HepG2 (cell line): ENCODE results near the gene DISP2. TPM values are rescaled to one million over a fixed set of nuclear protein-coding genes. Genes with fewer than 3 reads are reported as not detected.

Experiments
- ATAC-seq: fragments of 200-7000 bp; cut with Tn5 transposase; 3 replicates; pipeline ENCODE4 v1.9.1; 2020; ENCODE audit warnings: mild to moderate bottlenecking, moderate library complexity
- Bru-seq: library from RNA; stranded (reverse); fragments of 400-500 nt; gene quantifications from one replicate; lab custom pipeline; 2021; lab: Mats Ljungman, UMichigan
- BruChase-seq, 2 experiments: library from RNA; stranded (reverse); fragments of 400-500 nt; gene quantifications; one replicate each; lab custom pipeline; 2021; lab: Mats Ljungman, UMichigan
- BruUV-seq: library from RNA; stranded (reverse); fragments of 400-500 nt; replicated peaks from 2 replicates; lab custom pipeline; 2021; lab: Mats Ljungman, UMichigan
- CTCF ChIA-PET: fragments of 300-600 bp; formaldehyde crosslinking; extraction: SDS; loops from one replicate; lab custom pipeline; 2021; ENCODE audit warnings: low total read pairs, inconsistent platforms, low intra/inter-chr PET ratio; lab: Yijun Ruan, JAX
- POLR2A ChIA-PET: fragments of 350-600 bp; sonication (Branson Sonifier 250); formaldehyde crosslinking; loops from one replicate; lab custom pipeline; 2020; ENCODE audit warnings: antibody characterized with exemption, inconsistent platforms; lab: Yijun Ruan, JAX
- DNase-seq: peaks from one replicate; pipeline ENCODE4 v3.0.0-alpha.2; 2015; ENCODE audit warnings: low spot score
- FAIRE-seq: peaks from 3 replicates; lab custom pipeline; 2011; peaks lifted over from hg19 to GRCh38; lab: Jason Lieb, UNC
- H2AFZ ChIP-seq: one replicate; pipeline ENCODE4 v1.6.1; 2011; ENCODE audit warnings: low read length, inconsistent platforms
- H3K27ac ChIP-seq: fragments of 300-600 bp; 3 replicates; pipeline ENCODE4 v1.8.0; 2011; ENCODE audit warnings: mixed run types, mild to moderate bottlenecking, mixed read lengths, low read length, inconsistent platforms; ENCODE audit not compliant: insufficient read depth; ENCODE audit errors: extremely low read length
- H3K27me3 ChIP-seq, 2 experiments: fragments of 200-600 bp in 1 of 2; 2 replicates in 1 of 2; 3 replicates in 1 of 2; pipeline versions ENCODE4 v1.6.0 to v1.8.0; 2011; ENCODE audit warnings: low read length in 2 of 2, mild to moderate bottlenecking in 2 of 2, moderate library complexity in 2 of 2, inconsistent platforms in 1 of 2; ENCODE audit not compliant: insufficient read depth in 2 of 2, control insufficient read depth in 1 of 2
- H3K36me3 ChIP-seq, 2 experiments: fragments of 200-600 bp in 1 of 2; replicated peaks in 1 of 2; 2 replicates in 1 of 2; 3 replicates in 1 of 2; pipeline versions ENCODE4 v1.5.1 to v1.8.0; 2011; ENCODE audit warnings: low read length in 2 of 2, inconsistent platforms in 1 of 2; ENCODE audit not compliant: insufficient read depth in 2 of 2, control insufficient read depth in 1 of 2
- H3K4me1 ChIP-seq: 2 replicates; pipeline ENCODE4 v1.5.1; 2012; ENCODE audit warnings: low read length, inconsistent platforms; ENCODE audit not compliant: insufficient read depth
- H3K4me2 ChIP-seq: 2 replicates; pipeline ENCODE4 v1.6.0; 2011; ENCODE audit warnings: low read depth, low read length, inconsistent platforms
- H3K4me3 ChIP-seq, 3 experiments: fragments of 200-600 bp in 1 of 3; sonication (generic), shearing (Covaris generic) in 1 of 3; replicated peaks in 1 of 3; 2 replicates each; pipeline ENCODE4 v1.5.1; 2011 to 2016; ENCODE audit warnings: low read length in 3 of 3, inconsistent platforms in 2 of 3, low read depth in 2 of 3, mild to moderate bottlenecking in 2 of 3, control low read depth in 1 of 3, mixed read lengths in 1 of 3; ENCODE audit not compliant: insufficient read depth in 1 of 3
- H3K79me2 ChIP-seq: one replicate; pipeline ENCODE4 v1.6.1; 2011; ENCODE audit warnings: low read length, inconsistent platforms; ENCODE audit not compliant: insufficient read depth
- H3K9ac ChIP-seq: 2 replicates; pipeline ENCODE4 v1.6.0; 2011; ENCODE audit warnings: mild to moderate bottlenecking, low read depth, low read length, inconsistent platforms; ENCODE audit not compliant: insufficient read depth
- H3K9me3 ChIP-seq: 2 replicates; pipeline ENCODE4 v1.5.1; 2012; ENCODE audit warnings: mild to moderate bottlenecking, low read length
- H4K20me1 ChIP-seq: 2 replicates; pipeline ENCODE4 v1.6.0; 2011; ENCODE audit warnings: inconsistent platforms, mild to moderate bottlenecking, low read length, moderate library complexity; ENCODE audit not compliant: insufficient read depth
- CBFB ChIP-seq: sonication (generic); formaldehyde crosslinking; IDR thresholded peaks from 2 replicates; pipeline ENCODE4 v1.4.0; 2020; ENCODE audit warnings: missing genetic modification reagents
- POLR2A ChIP-seq, 2 experiments: IDR thresholded peaks; 2 replicates each; pipeline ENCODE4 v1.6.1; 2011; ENCODE audit warnings: low read depth in 2 of 2, low read length in 2 of 2, mild to moderate bottlenecking in 1 of 2, moderate library complexity in 1 of 2; ENCODE audit not compliant: insufficient read depth in 1 of 2
- SP5 ChIP-seq: IDR thresholded peaks from 2 replicates; pipeline ENCODE4 v1.6.1; 2016; ENCODE audit warnings: low read depth, borderline replicate concordance
- WGBS: methylation state at CpG from one replicate; pipeline ENCODE4 v1.1.6; 2017; ENCODE audit warnings: low lambda C conversion rate; 5-methylcytosine and 5-hydroxymethylcytosine counted together
- in situ Hi-C: cut with HindIII; loops from 2 replicates; pipeline ENCODE4 v1.10.0; 2017; ENCODE audit warnings: low pct_unique_long_range_greater_than_20kb; ENCODE audit not compliant: extremely low pct_ligation_motif_present
- intact Hi-C: fragments of 100-400 bp; cut with micrococcal nuclease; formaldehyde crosslinking; loops from one replicate; pipeline ENCODE4 v1.10.0; 2022; ENCODE audit not compliant: unreplicated experiment
- long read RNA-seq, 2 experiments: library from RNA in 1 of 2; library from polyadenylated mRNA in 1 of 2; stranded (forward) in 1 of 2; unstranded in 1 of 2; transcript quantifications; one replicate each; pipeline ENCODE4 v2.0.0, GENCODE V29; 2019 to 2022
- polyA minus RNA-seq, 3 experiments: library from RNA; depleted of rRNA, polyadenylated mRNA; stranded (reverse); fragments of >200 nt; gene quantifications; 2 replicates each; pipeline ENCODE4 v1.2.3, GENCODE V29; 2011; ENCODE audit warnings: low replicate concordance in 1 of 3
- polyA plus RNA-seq, 8 experiments: library from polyadenylated mRNA; depleted of rRNA in 3 of 8; stranded (reverse) in 7 of 8; unstranded in 1 of 8; fragments of >200 nt; fragmentation: Illumina TruSeq in 4 of 8; extraction: Trizol in 4 of 8; gene quantifications; 2 replicates each; pipeline versions ENCODE4 v1.2.1 to v1.2.3, GENCODE V29; 2011 to 2016; ENCODE audit warnings: low read depth in 4 of 8, missing spikeins in 1 of 8, mixed read lengths in 1 of 8; ENCODE audit not compliant: insufficient read depth in 1 of 8
- total RNA-seq, 5 experiments: library from RNA; depleted of rRNA; stranded (reverse); fragments of >200 nt; fragmentation: Illumina TruSeq; extraction: Trizol; gene quantifications; 2 replicates each; pipeline ENCODE4 v1.2.3, GENCODE V29; 2016; ENCODE audit warnings: low read depth in 1 of 5
- TF ChIP-seq, protein P1 (sequence below): sonication (generic); formaldehyde crosslinking; IDR thresholded peaks from 2 replicates; pipeline ENCODE4 v1.8.0; 2023; ENCODE audit warnings: mild to moderate bottlenecking, missing genetic modification reagents
- TF ChIP-seq, protein P2 (sequence below): sonication (generic); formaldehyde crosslinking; IDR thresholded peaks from 2 replicates; pipeline ENCODE4 v1.8.0; 2022; ENCODE audit warnings: mild to moderate bottlenecking, missing genetic modification reagents, moderate library complexity
- TF ChIP-seq, protein P3 (sequence below): sonication (generic); formaldehyde crosslinking; IDR thresholded peaks from 2 replicates; pipeline ENCODE4 v1.5.0; 2020; ENCODE audit warnings: missing genetic modification reagents
- TF ChIP-seq, protein P4 (sequence below): sonication (generic); formaldehyde crosslinking; IDR thresholded peaks from 2 replicates; pipeline ENCODE4 v1.9.0; 2022; ENCODE audit warnings: low read depth, missing genetic modification reagents

DISP2 gene, protein sequence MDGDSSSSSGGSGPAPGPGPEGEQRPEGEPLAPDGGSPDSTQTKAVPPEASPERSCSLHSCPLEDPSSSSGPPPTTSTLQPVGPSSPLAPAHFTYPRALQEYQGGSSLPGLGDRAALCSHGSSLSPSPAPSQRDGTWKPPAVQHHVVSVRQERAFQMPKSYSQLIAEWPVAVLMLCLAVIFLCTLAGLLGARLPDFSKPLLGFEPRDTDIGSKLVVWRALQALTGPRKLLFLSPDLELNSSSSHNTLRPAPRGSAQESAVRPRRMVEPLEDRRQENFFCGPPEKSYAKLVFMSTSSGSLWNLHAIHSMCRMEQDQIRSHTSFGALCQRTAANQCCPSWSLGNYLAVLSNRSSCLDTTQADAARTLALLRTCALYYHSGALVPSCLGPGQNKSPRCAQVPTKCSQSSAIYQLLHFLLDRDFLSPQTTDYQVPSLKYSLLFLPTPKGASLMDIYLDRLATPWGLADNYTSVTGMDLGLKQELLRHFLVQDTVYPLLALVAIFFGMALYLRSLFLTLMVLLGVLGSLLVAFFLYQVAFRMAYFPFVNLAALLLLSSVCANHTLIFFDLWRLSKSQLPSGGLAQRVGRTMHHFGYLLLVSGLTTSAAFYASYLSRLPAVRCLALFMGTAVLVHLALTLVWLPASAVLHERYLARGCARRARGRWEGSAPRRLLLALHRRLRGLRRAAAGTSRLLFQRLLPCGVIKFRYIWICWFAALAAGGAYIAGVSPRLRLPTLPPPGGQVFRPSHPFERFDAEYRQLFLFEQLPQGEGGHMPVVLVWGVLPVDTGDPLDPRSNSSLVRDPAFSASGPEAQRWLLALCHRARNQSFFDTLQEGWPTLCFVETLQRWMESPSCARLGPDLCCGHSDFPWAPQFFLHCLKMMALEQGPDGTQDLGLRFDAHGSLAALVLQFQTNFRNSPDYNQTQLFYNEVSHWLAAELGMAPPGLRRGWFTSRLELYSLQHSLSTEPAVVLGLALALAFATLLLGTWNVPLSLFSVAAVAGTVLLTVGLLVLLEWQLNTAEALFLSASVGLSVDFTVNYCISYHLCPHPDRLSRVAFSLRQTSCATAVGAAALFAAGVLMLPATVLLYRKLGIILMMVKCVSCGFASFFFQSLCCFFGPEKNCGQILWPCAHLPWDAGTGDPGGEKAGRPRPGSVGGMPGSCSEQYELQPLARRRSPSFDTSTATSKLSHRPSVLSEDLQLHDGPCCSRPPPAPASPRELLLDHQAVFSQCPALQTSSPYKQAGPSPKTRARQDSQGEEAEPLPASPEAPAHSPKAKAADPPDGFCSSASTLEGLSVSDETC (N-terminal part only)
- 0.09 and 0.15 TPM in 2 replicates for total RNA-seq (2016; rRNA removed; fragmentation: Illumina TruSeq; extraction: Trizol)
- total RNA-seq (2016; cell fraction: cytosol; rRNA removed; fragmentation: Illumina TruSeq; extraction: Trizol; ENCODE audit: low read depth), result 0.20 TPM in 1 of 2 replicates, not detected in the other
- total RNA-seq (2016; cell fraction: insoluble cytoplasmic fraction; rRNA removed; fragmentation: Illumina TruSeq; extraction: Trizol), result 0.01 and 0.15 TPM in 2 replicates
- 0.14 and 0.25 TPM in 2 replicates for total RNA-seq (2016; cell fraction: membrane; rRNA removed; fragmentation: Illumina TruSeq; extraction: Trizol)
- 0.09 and 0.88 TPM in 2 replicates for total RNA-seq (2016; cell fraction: nucleus; rRNA removed; fragmentation: Illumina TruSeq; extraction: Trizol)
- polyA plus RNA-seq (2011; rRNA removed), result 0.07 and 0.32 TPM in 2 replicates
- 0.03 and 0.05 TPM in 2 replicates for polyA plus RNA-seq (2011; cell fraction: cytosol; rRNA removed)
- polyA plus RNA-seq (2011; cell fraction: nucleus; rRNA removed), result 0.12 and 0.14 TPM in 2 replicates
- 0.03 and 0.12 TPM in 2 replicates for polyA plus RNA-seq (2012)
- 0.01 and 0.08 TPM in 2 replicates for polyA plus RNA-seq (2016; cell fraction: cytosol; fragmentation: Illumina TruSeq; extraction: Trizol; ENCODE audit: low read depth)
- 0.03 and 0.20 TPM in 2 replicates for polyA plus RNA-seq (2016; cell fraction: insoluble cytoplasmic fraction; fragmentation: Illumina TruSeq; extraction: Trizol; ENCODE audit: low read depth)
- 0.26 and 0.30 TPM in 2 replicates for polyA plus RNA-seq (2016; cell fraction: membrane; fragmentation: Illumina TruSeq; extraction: Trizol; ENCODE audit: low read depth)
- polyA plus RNA-seq (2016; cell fraction: nucleus; fragmentation: Illumina TruSeq; extraction: Trizol; ENCODE audit: insufficient read depth, low read depth), result 1.5 and 2.3 TPM in 2 replicates
- polyA minus RNA-seq (2011; rRNA and poly(A)+ RNA removed; ENCODE audit: low replicate concordance), result 0.40 and 1.0 TPM in 2 replicates
- 0.09 and 0.59 TPM in 2 replicates for polyA minus RNA-seq (2011; cell fraction: cytosol; rRNA and poly(A)+ RNA removed)
- 0.37 and 0.64 TPM in 2 replicates for polyA minus RNA-seq (2011; cell fraction: nucleus; rRNA and poly(A)+ RNA removed)
- percentile 14 among the genes with signal in this experiment for Bru-seq, nascent RNA
- BruChase-seq, experiment 1, labeled RNA remaining after a 6-hour chase, result percentile 16 among the genes with signal in this experiment
- BruChase-seq, experiment 2, labeled RNA remaining after a 2-hour chase, result percentile 14 among the genes with signal in this experiment
- long read RNA-seq, experiment 1, result 0 reads
- long read RNA-seq, experiment 2, partial matches to known transcripts, result 0 of 1 reads
- long read RNA-seq, experiment 2, other reads (novel, unspliced or antisense), result 1 of 1 reads

DNA sequence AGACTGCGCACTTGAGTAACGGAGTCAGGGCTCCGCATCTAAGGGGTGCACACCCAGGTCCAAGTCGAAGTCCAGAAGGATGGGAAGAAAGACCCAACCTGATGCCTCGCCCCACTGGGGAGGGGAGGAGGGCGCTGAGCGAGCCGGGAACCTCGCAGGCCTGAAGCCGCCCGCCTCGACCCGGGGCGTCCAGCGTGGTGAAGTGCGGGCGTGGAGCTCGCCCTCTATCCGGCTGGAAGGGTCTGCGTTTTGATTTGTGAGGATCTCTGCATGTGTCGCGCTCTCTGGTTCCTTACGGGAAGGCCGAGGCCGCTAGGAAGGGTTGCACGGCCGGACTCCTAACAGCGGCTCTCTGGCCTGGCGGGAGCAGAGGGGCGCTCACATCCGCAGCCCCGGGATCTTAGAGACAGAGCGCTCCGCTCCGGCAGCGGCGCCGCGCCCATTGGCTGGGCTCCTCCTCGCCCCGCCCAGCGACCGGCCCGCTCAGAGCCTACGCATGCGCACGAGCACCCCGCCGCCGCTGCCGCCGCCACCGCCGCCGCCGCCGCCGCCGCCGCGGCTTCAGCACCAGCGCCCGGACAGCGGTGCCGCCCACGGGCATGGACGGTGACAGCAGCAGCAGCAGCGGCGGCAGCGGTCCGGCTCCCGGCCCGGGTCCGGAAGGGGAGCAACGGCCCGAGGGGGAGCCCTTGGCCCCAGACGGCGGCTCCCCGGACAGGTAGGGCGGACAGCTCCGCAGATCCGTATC lies at the start of gene DISP2:
Gene DISP2, plus strand, starts transcription at position 497 of the 748 bp plus-strand sequence. Its CDS starts 103 bp downstream, at position 600.
- WGBS, result 36% methylated on average over 6 of the region's 82 CpGs
- Histone ChIP-seq H3K27ac (no peak within 1 kb of the TSS), H3K36me3 (no peaks in the 10 kb centered on the region), H3K4me2 (peak within 1 kb of the TSS; percentile 81), H3K27me3 (peaks cover 3 to 50% of the 10 kb centered on the region in 2 experiments; a peak in 4 of 5 replicates), H3K4me1 (peaks cover 25% of the 10 kb centered on the region), H4K20me1 (no peaks in the 10 kb centered on the region), H3K9me3 (no peaks in the 10 kb centered on the region), H3K4me3 (peak within 1 kb of the TSS; percentile 42 to 67 (median 58)), H3K9ac (no peak within 1 kb of the TSS), H3K79me2 (no peaks in the 10 kb centered on the region), H2AFZ (no peak within 1 kb of the TSS)
- ChIA-PET POLR2A (interaction anchor here (1.7 kb wide), 1 partner anchor 20 kb away, joined by 3 read pairs; no protein-coding TSS in a partner anchor), CTCF (no interaction called here)
- peak; percentile 60 for DNase-seq
- no peak for FAIRE-seq
- in situ Hi-C loops, result no loop called here
- ATAC-seq, result peak; percentile 87
- intact Hi-C loops, result no loop called here
- no TSS peak for BruUV-seq
- TF ChIP-seq, protein P1, sequence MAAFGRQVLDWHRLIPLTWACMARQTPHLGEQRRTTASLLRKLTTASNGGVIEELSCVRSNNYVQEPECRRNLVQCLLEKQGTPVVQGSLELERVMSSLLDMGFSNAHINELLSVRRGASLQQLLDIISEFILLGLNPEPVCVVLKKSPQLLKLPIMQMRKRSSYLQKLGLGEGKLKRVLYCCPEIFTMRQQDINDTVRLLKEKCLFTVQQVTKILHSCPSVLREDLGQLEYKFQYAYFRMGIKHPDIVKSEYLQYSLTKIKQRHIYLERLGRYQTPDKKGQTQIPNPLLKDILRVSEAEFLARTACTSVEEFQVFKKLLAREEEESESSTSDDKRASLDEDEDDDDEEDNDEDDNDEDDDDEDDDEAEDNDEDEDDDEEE (CRISPR knock-in tag), result no peak
- no peak for TF ChIP-seq POLR2A (IDR thresholded peaks at IDR 0.05; ENCODE audit: insufficient read depth in 1 of 2, low read depth in 2 of 2, low read length in 2 of 2)
- TF ChIP-seq, protein P2, sequence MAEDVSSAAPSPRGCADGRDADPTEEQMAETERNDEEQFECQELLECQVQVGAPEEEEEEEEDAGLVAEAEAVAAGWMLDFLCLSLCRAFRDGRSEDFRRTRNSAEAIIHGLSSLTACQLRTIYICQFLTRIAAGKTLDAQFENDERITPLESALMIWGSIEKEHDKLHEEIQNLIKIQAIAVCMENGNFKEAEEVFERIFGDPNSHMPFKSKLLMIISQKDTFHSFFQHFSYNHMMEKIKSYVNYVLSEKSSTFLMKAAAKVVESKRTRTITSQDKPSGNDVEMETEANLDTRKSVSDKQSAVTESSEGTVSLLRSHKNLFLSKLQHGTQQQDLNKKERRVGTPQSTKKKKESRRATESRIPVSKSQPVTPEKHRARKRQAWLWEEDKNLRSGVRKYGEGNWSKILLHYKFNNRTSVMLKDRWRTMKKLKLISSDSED (CRISPR knock-in tag), result no peak
- TF ChIP-seq, protein P3, sequence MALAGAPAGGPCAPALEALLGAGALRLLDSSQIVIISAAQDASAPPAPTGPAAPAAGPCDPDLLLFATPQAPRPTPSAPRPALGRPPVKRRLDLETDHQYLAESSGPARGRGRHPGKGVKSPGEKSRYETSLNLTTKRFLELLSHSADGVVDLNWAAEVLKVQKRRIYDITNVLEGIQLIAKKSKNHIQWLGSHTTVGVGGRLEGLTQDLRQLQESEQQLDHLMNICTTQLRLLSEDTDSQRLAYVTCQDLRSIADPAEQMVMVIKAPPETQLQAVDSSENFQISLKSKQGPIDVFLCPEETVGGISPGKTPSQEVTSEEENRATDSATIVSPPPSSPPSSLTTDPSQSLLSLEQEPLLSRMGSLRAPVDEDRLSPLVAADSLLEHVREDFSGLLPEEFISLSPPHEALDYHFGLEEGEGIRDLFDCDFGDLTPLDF, result no peak
- no peak for TF ChIP-seq SP5
- TF ChIP-seq, protein P4, sequence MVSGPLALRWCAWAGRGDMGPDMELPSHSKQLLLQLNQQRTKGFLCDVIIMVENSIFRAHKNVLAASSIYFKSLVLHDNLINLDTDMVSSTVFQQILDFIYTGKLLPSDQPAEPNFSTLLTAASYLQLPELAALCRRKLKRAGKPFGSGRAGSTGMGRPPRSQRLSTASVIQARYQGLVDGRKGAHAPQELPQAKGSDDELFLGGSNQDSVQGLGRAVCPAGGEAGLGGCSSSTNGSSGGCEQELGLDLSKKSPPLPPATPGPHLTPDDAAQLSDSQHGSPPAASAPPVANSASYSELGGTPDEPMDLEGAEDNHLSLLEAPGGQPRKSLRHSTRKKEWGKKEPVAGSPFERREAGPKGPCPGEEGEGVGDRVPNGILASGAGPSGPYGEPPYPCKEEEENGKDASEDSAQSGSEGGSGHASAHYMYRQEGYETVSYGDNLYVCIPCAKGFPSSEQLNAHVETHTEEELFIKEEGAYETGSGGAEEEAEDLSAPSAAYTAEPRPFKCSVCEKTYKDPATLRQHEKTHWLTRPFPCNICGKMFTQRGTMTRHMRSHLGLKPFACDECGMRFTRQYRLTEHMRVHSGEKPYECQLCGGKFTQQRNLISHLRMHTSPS (CRISPR knock-in tag), result no peak
- TF ChIP-seq CBFB (CRISPR knock-in tag), result no peak; the same call in 1 of the 2 replicates
